Esophagus muscularis mucosa (tissue), 4 donors: ENCODE data around the gene WNK4. TPM values are rescaled to one million over a fixed set of nuclear protein-coding genes. Genes with fewer than 3 reads are reported as not detected.

Experiments used
- DNase-seq: peaks from one replicate; pipeline ENCODE4 v3.0.0-alpha.2; 2017; ENCODE audit errors: extremely low spot score
- H3K27ac ChIP-seq, 4 donors: fragments of 200-600 bp; sonication (generic); replicated peaks in 1 of 4; 1 replicate in 3 of 4; 2 replicates in 1 of 4; pipeline ENCODE4 v1.5.1; 2016 to 2019; ENCODE audit warnings: mild to moderate bottlenecking in 1 of 4
- H3K27me3 ChIP-seq, 4 donors: fragments of 200-600 bp; sonication (generic); one replicate each; pipeline versions ENCODE4 v1.5.1 to v1.6.0; 2016 to 2019
- H3K36me3 ChIP-seq, 4 donors: fragments of 200-600 bp; sonication (generic); one replicate each; pipeline ENCODE4 v1.5.1; 2016 to 2019
- H3K4me1 ChIP-seq, 4 donors: fragments of 200-600 bp; sonication (generic); one replicate each; pipeline ENCODE4 v1.5.1; 2016 to 2019
- H3K4me3 ChIP-seq, 4 donors: fragments of 200-600 bp; sonication (generic); 1 replicate in 2 of 4; 2 replicates in 2 of 4; pipeline ENCODE4 v1.5.1; 2016 to 2019; ENCODE audit warnings: mild to moderate bottlenecking in 4 of 4, moderate library complexity in 1 of 4
- H3K9me3 ChIP-seq, 4 donors: fragments of 200-600 bp; sonication (generic); 1 replicate in 3 of 4; 2 replicates in 1 of 4; pipeline ENCODE4 v1.5.1; 2016 to 2019
- EP300 ChIP-seq: sonication (generic); formaldehyde crosslinking; IDR thresholded peaks from one replicate; pipeline ENCODE4 v1.6.1; 2017; ENCODE audit warnings: antibody characterized with exemption
- POLR2A ChIP-seq: fragments of 450-650 bp; IDR thresholded peaks from one replicate; pipeline ENCODE4 v1.6.1; 2017; ENCODE audit warnings: antibody characterized with exemption, moderate library complexity, mild to moderate bottlenecking, low read depth
- POLR2AphosphoS5 ChIP-seq, 2 donors: sonication (generic); formaldehyde crosslinking; IDR thresholded peaks; one replicate each; pipeline ENCODE4 v1.6.1; 2017; ENCODE audit warnings: antibody characterized with exemption in 2 of 2
- WGBS: methylation state at CpG from one replicate; pipeline ENCODE4 v1.1.5; 2018; 5-methylcytosine and 5-hydroxymethylcytosine counted together
- intact Hi-C: fragments of 100-400 bp; cut with DNase I; formaldehyde crosslinking; loops from one replicate; pipeline ENCODE4 v1.15.1; 2023
- total RNA-seq, 4 donors: library from RNA; depleted of rRNA; stranded (reverse); fragments of >200 nt; gene quantifications; one replicate each; pipeline versions ENCODE4 v1.1.0 to v1.2.1, GENCODE V29; 2016
- TF ChIP-seq, protein P1 (sequence below), 3 experiments: fragments of 200-600 bp in 2 of 3; fragments of 450-650 bp in 1 of 3; sonication (generic) in 2 of 3; IDR thresholded peaks; one replicate each; pipeline ENCODE4 v1.5.1; 2017 to 2019; ENCODE audit warnings: antibody characterized with exemption in 3 of 3, mild to moderate bottlenecking in 2 of 3, moderate library complexity in 1 of 3

The WNK4 gene
- total RNA-seq, 4 donors from 2014 or later: 0.50 to 2.9 (median 2.1) TPM

DNA sequence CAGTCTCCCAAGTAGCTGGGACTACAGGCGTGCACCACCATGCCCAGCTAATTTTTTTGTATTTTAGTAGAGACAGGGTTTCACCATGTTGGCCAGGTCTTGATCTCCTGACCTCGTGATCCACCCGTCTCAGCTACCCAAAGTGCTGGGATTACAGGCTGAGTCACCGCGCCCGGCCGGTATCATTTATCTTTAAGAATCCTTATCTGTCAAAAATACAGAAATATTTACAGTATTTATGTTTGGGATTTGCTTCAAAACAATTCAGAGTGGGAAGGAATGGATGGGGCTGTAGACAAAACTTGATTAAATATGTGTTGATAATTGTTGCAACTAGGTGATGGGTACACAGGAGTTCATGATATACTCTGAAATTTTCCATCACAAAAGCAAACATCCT, 40.8 kb downstream of the WNK4 start:
- Histone ChIP-seq H3K9me3 (no peaks in the 10 kb centered on the region), H3K4me1 (peaks cover 14 to 27% (median 24%) of the 10 kb centered on the region in 4 donors), H3K36me3 (peaks cover 30 to 62% (median 59%) of the 10 kb centered on the region in 4 donors), H3K27me3 (no peaks in the 10 kb centered on the region), H3K27ac (no peak overlapping the region), H3K4me3 (no peak overlapping the region)
- WGBS: 94% methylated on average over 7 of the region's 7 CpGs
- intact Hi-C loops: loop anchor here (5.0 kb wide), 2 partner anchors 39 to 99 kb away; partner anchors contain the start of gene WNK4
- no peak for DNase-seq
- TF ChIP-seq EP300: no peak
- no peak for TF ChIP-seq POLR2AphosphoS5 (IDR thresholded peaks at IDR 0.05)
- TF ChIP-seq, protein P1, sequence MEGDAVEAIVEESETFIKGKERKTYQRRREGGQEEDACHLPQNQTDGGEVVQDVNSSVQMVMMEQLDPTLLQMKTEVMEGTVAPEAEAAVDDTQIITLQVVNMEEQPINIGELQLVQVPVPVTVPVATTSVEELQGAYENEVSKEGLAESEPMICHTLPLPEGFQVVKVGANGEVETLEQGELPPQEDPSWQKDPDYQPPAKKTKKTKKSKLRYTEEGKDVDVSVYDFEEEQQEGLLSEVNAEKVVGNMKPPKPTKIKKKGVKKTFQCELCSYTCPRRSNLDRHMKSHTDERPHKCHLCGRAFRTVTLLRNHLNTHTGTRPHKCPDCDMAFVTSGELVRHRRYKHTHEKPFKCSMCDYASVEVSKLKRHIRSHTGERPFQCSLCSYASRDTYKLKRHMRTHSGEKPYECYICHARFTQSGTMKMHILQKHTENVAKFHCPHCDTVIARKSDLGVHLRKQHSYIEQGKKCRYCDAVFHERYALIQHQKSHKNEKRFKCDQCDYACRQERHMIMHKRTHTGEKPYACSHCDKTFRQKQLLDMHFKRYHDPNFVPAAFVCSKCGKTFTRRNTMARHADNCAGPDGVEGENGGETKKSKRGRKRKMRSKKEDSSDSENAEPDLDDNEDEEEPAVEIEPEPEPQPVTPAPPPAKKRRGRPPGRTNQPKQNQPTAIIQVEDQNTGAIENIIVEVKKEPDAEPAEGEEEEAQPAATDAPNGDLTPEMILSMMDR (IDR thresholded peaks at IDR 0.05): no peak
- TF ChIP-seq POLR2A: no peak

DNA sequence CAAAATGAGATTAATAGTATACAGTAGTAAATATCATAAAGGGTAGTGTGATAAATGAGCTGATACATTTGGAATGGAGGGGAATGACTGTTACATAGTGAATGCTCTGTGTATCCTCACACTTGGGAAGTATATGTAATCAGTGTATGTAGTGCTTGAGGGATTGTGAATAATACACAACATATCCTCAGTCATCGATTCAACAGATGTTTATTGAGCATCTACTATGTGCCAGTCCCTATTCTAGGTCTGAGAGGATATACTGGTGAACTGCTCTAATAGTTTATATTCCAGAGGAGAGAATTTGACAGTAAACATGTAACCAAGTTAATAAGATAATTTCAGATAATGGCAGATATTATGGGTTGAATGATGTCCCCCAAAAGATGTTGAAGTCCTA, 47.1 kb downstream of the WNK4 start:
- Histone ChIP-seq H3K36me3 (no peaks in the 10 kb centered on the region), H3K4me1 (peaks cover 17 to 27% (median 18%) of the 10 kb centered on the region in 4 donors), H3K27ac (no peak overlapping the region), H3K9me3 (no peaks in the 10 kb centered on the region), H3K4me3 (no peak overlapping the region), H3K27me3 (no peaks in the 10 kb centered on the region)
- intact Hi-C loops: no loop called here
- DNase-seq: no peak
- TF ChIP-seq POLR2AphosphoS5 (IDR thresholded peaks at IDR 0.05): no peak
- TF ChIP-seq POLR2A: no peak
- TF ChIP-seq, protein P1 (IDR thresholded peaks at IDR 0.05): no peak
- TF ChIP-seq EP300: no peak
- 100% methylated on average over 1 of the region's 1 CpG for WGBS

DNA sequence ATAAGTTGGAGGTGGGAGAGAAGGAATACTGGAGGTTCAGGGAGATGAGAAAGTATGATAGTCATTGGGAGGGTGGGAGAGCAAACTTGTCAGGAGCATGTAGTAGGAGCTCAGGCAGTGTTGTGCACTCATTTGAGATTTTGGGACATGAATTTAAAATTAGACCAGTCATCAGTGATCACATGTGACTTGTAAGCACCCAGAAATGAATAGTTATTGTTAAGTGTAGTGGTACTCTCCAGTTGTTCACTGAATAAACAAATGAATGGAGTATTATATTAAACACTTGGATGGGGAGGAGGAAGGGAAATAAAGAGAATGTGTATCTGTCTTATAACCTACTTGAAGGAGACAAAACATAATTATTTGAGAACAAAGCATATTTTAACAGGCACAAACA, 50.6 kb downstream of the WNK4 start:
- Histone ChIP-seq H3K4me3 (no peak overlapping the region), H3K27ac (no peak overlapping the region), H3K36me3 (peaks cover 0 to 14% (median 12%) of the 10 kb centered on the region in 4 donors), H3K4me1 (peaks cover 17 to 32% (median 25%) of the 10 kb centered on the region in 4 donors), H3K9me3 (no peaks in the 10 kb centered on the region), H3K27me3 (no peaks in the 10 kb centered on the region)
- TF ChIP-seq POLR2A (no peak), POLR2AphosphoS5 (IDR thresholded peaks at IDR 0.05) (no peak), EP300 (no peak)
- TF ChIP-seq, protein P1 (IDR thresholded peaks at IDR 0.05): no peak
- intact Hi-C loops: no loop called here
- DNase-seq: no peak

DNA sequence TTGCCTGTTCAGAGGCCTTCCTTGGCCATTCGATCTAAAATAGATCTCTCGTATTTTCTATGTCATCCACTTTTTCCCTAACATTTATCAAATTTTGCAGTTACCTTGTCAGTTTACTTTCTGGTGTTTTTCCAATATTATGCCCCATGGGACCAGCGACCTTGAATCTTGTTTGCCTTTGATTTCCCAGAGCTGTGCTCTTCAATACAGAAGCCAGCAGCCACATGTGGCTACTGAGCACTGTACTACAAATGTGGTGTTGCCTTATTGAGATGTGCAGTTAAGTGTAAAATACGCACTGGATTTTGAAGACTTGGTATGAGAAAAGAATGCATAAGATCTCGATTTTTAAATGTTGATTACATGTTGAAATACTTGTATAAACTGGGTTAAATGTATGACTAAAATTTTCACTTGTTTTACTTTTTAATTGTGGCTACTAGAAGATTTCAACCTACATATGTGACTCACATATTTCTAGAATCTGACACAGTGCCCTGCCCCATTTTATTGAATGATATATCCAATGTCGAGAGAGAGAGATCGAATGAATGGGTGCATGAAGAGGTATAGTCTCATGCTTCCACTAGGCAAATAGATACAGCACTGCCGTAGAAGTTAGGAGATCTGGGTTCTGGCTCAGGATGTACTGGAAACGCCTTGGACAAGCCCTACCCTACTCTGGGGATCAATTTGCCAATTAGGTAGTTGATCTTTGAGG, 52.0 kb downstream of the WNK4 start:
- DNase-seq: no peak
- TF ChIP-seq POLR2A: no peak
- TF ChIP-seq, protein P1 (IDR thresholded peaks at IDR 0.05): no peak
- TF ChIP-seq POLR2AphosphoS5 (IDR thresholded peaks at IDR 0.05): no peak
- TF ChIP-seq EP300: no peak
- H3K9me3 ChIP-seq: no peaks in the 10 kb centered on the region
- peak overlapping the region; percentile 86 to 95 (median 89) for H3K27ac ChIP-seq
- intact Hi-C loops: no loop called here
- WGBS: 55% methylated on average over 9 of the region's 9 CpGs
- peak overlapping the region; percentile 87 to 94 (median 92) for H3K4me3 ChIP-seq
- peaks cover 4 to 28% (median 26%) of the 10 kb centered on the region in 4 donors for H3K36me3 ChIP-seq
- H3K27me3 ChIP-seq: no peaks in the 10 kb centered on the region
- peaks cover 17 to 32% (median 25%) of the 10 kb centered on the region in 4 donors for H3K4me1 ChIP-seq
